NB4 (cell line): Measurements from ENCODE around the gene TSPAN18.

Experiments used
- DNase-seq: peaks from one replicate; pipeline ENCODE4 v3.0.0; 2010; ENCODE audit warnings: low read depth
- H3K4me3 ChIP-seq: one replicate; pipeline ENCODE4 v1.5.1; 2011; ENCODE audit warnings: mild to moderate bottlenecking, low read depth, low read length, moderate library complexity
- MYC ChIP-seq: IDR thresholded peaks from 2 replicates; pipeline ENCODE4 v1.6.1; 2011; ENCODE audit warnings: low read depth, low read length
- POLR2A ChIP-seq: IDR thresholded peaks from 2 replicates; pipeline ENCODE4 v1.6.1; 2011; ENCODE audit warnings: mild to moderate bottlenecking; ENCODE audit not compliant: insufficient read length; ENCODE audit errors: extremely low read depth
- TF ChIP-seq, protein P1 (sequence below): IDR thresholded peaks from one replicate; pipeline ENCODE4 v1.5.1; 2012; ENCODE audit warnings: low read depth, low read length
- TF ChIP-seq, protein P2 (sequence below): IDR thresholded peaks from 2 replicates; pipeline ENCODE4 v1.6.1; 2011; ENCODE audit warnings: low read depth, low read length

The TSPAN18 gene

DNA sequence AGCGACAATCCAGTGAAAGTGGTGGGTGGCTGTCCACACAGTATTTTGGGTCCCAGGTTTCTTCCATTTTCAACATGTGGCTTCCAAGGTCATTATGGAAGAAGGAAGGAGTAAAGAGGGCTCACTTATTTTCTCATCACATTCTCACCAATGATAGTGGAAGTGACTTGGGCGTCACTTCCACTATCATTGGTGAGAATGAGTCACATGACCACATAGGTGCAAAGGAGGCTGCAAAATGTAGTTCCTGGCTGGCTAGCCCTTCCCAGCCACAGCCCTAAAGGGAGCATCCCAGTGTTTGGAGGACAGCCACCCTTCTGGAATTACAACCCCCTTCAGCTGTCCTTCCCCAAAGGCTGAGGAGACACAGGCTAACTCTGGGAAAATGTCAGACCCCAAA is 95.6 kb downstream of the TSPAN18 start:
- no peak overlapping the region for H3K4me3 ChIP-seq
- DNase-seq, result no peak
- TF ChIP-seq MYC (no peak), POLR2A (no peak)
- TF ChIP-seq, protein P1, sequence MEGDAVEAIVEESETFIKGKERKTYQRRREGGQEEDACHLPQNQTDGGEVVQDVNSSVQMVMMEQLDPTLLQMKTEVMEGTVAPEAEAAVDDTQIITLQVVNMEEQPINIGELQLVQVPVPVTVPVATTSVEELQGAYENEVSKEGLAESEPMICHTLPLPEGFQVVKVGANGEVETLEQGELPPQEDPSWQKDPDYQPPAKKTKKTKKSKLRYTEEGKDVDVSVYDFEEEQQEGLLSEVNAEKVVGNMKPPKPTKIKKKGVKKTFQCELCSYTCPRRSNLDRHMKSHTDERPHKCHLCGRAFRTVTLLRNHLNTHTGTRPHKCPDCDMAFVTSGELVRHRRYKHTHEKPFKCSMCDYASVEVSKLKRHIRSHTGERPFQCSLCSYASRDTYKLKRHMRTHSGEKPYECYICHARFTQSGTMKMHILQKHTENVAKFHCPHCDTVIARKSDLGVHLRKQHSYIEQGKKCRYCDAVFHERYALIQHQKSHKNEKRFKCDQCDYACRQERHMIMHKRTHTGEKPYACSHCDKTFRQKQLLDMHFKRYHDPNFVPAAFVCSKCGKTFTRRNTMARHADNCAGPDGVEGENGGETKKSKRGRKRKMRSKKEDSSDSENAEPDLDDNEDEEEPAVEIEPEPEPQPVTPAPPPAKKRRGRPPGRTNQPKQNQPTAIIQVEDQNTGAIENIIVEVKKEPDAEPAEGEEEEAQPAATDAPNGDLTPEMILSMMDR, result no peak
- TF ChIP-seq, protein P2, sequence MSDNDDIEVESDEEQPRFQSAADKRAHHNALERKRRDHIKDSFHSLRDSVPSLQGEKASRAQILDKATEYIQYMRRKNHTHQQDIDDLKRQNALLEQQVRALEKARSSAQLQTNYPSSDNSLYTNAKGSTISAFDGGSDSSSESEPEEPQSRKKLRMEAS, result no peak

DNA sequence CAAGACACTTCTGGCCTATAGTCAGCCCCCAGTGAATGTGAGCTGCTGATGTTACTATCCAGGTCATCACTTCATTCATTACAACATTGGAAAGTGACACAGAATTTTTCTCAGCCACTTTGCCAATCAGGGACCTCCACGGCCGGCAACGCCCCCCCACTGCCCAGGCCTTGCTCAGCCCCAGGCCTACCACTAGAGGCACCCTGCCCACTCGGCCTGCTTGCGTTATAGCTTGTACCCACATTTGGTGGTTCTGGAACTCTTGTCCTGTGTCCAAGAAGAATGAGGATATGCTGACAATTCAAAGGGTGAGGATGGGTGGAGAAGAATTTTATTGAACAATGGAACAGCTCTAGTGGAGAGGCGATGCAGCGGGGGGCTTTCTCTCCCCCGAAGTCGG is 96.2 kb downstream of the TSPAN18 start:
- DNase-seq, result no peak
- no peak overlapping the region for H3K4me3 ChIP-seq
- no peak for TF ChIP-seq MYC
- TF ChIP-seq, protein P1, result peak; percentile 27
- TF ChIP-seq POLR2A, result no peak
- TF ChIP-seq, protein P2, result no peak

DNA sequence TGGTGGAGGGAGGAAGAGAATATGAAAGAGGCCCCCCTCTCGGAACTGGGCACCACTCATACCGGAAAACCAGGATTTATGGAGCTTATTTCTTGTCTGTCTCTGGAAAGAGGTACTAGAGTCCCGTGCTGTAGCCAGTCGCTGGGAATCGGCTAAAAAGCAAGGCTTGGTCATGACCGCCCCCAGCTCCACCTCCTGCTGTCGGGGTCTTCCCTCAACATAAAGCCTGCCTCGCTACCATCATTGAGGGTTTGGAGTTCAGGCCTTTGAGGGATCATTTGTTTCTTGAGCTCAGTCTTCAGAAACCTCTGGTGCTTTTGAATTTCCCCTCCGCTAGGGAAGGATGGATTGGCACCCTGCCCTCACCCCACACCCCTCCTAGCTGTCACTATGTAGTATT is 97.1 kb downstream of the TSPAN18 start:
- no peak overlapping the region for H3K4me3 ChIP-seq
- TF ChIP-seq MYC (no peak), POLR2A (no peak)
- TF ChIP-seq, protein P1, result no peak
- TF ChIP-seq, protein P2, result no peak
- no peak for DNase-seq

DNA sequence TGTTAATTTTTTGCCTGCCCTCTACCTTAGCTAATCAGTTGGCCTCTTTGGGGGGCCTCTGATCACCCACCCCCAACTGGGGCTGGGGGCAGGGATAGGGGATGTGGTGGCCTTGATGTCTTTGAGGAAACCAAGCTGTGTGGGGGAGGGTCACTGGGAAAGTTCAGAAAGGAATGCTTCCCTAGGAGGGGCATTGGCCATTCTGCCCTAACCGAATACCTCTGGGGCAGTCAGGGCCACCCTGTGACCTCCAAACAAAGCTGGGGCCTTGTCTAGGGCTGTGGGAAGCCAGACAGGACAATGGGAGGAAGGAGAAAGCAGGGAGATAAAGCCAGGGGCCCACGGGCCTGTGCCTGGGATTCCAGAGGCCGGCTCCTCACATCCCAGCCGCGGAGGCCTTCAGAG is 97.5 kb downstream of the TSPAN18 start:
- no peak overlapping the region for H3K4me3 ChIP-seq
- TF ChIP-seq POLR2A (no peak), MYC (no peak)
- TF ChIP-seq, protein P2, result no peak
- TF ChIP-seq, protein P1, result no peak
- DNase-seq, result no peak

DNA sequence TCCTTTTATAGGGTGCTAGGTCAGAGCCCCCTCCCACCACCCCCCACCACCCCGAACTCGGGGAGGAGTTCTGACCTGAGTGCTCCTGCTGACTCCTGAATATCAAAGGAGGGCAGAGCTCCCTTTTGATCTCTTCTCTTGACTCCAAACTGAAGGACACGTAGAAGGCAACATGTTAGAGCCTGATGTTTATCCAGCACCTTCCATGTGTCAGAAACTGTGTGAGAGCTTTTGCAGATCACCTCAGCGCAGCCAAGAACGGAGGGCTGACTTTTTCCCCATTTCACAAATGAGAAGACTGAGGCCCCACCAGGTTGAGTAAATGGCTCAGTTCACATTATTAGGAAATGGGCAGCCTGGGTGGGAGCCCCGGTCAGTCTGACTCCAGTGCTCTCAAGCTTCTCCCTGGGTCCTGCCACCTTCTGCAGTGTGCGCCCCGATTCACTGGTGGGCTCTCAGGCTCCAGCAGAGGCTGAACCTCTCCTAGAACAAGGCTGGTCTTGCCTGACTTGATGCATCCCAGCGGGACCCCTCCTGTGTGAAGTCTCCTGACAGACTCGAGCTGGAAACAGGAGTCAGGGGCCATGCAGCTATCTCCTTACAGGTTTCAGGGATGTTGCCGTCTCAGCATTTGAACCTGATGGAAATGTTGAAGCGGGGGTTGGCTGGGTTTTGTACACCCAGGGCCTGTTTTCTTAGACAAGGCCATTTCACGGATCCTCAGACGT is 98.5 kb downstream of the TSPAN18 start:
- TF ChIP-seq, protein P1, result no peak
- TF ChIP-seq MYC (no peak), POLR2A (no peak)
- TF ChIP-seq, protein P2, result no peak
- DNase-seq, result no peak
- no peak overlapping the region for H3K4me3 ChIP-seq
